CD4-positive, alpha-beta T cell treated with Interferon gamma for 1 hour (primary cell): ENCODE measurements around the gene HEXIM1.
A peak's percentile ranks its signal among the peaks of the same experiment; 100 is the strongest.
"Not testable (repeated sequence)": the region's sequence is repeated elsewhere in the genome, so short reads cannot be mapped to it uniquely, and the experiment has no call there.

Experiments
- DNase-seq: peaks from one replicate; pipeline ENCODE4 v3.0.0-alpha.2; 2020

Gene HEXIM1

DNA sequence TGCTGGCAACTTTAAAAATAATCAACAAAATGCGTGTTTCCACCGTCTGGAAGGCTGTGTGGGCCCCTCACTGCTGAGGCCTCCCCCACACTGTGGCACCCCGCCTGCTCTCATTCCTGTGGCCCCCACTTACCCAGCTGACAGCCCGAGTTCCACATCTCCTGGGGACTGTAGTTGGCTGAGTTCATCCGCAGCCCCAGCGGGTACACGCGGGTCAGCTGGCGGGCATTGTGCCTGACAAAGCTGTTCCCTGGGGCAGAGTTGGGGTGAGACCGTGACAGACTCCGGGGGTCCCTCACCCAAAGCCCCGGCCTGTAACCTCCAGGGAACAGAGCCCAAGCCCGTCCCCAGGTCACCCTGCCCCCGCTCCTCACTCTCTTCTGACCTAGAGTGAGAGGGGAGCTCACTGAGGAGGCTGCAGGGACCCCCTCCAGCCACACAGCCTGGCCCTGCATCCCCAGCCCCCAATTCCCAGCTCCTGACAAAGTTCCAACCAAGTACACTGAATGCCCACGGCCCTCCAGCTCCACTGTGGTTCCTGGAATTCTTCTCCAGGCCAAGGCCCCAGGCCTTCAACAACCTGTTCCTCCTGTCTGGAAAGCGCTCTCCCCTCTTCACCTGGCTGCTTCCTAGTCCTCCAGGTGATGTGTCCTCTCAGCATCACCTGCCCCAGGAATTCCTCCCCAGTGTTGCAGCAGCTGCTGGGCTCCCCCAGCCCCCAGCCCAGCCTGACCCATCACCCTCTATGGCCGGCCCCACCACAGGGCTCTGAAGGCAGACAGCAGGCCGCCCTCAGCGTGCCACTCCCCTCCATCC lies 34.0 kb upstream of the HEXIM1 start:
- DNase-seq = no peak

GRCh38 chr17:45115015-45115625 lies 33.2 kb upstream of the HEXIM1 start:
- DNase-seq = no peak

DNA sequence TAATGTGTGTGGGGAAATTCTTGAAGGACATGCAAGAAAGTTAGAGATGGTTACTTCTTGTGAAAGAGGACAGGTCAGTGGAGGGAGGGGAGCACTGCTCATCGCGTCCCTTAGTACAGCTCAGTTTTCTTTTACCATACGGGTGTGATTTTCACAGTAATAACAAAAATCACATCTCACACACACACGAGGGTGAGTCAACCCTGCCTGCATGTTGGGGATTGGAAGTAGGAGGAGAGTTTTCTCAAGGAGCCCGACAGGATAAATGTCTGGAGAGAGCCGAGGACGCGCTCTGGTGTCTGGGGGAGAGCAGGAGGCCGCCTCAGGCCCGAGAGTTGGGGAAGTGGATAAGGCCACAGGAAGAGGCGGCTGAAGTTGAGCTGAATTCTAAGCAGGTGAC lies 32.4 kb upstream of the HEXIM1 start:
- DNase-seq = no peak

- DNase-seq = no peak
Observed at GRCh38 chr17:45116434-45117016, 31.8 kb upstream of the HEXIM1 start.

DNA sequence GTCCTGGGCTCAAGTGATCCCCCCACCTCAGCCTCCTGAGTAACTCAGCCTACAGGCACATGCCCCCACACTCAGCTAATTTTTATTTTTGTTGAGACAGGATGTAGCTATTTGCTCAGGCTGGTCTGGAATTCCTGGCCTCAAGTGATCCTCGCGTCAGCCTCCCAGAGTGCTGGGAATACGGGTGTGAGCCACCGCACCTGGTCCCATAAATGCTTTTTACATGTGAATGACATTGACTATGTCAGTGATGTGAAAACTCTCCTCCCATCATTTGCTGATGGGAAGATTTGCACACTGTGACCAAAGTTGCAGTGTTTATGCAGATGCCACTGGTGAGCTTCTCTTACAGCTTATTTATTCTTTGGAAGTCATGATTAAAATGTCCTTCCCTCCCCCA lies 30.9 kb upstream of the HEXIM1 start:
- DNase-seq = no peak

DNA sequence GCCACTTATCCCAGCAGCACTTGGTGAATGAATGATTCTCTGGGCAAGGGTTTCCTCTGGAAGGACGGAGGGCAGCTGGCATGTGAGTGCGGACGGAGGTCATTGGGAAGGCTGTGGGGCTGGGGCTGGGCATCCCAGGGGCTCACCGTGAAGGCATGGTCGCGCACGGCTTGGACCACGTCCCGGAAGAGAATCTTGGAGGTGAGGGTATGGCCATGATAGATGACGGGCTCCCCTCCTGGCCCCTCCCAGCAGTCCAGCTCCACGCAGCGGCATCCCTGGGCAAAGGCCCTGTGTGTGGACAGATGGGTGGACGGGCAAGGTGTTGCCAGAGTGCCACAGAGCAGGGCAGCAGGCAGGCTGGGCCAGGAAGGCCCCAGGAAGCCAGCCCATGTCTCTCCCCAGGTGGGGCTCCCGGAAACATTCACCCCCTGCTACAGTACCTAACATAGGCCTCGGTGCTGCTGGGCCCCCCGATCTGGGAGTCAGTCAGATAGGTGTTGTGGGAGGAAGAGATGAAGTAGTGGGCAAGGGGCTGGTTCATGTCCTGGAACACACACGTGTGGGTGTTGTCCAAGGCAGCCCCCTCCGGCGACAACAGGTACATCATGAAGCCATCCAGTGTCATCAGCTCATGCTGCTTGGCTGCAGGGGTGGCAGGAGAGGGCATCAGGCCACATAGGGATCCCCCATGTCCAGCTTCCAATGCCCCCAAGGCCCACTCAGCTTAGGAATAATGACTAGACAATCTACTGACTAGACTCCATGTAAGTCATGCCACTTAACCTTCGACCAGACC lies 30.2 kb upstream of the HEXIM1 start:
- DNase-seq = no peak

DNA sequence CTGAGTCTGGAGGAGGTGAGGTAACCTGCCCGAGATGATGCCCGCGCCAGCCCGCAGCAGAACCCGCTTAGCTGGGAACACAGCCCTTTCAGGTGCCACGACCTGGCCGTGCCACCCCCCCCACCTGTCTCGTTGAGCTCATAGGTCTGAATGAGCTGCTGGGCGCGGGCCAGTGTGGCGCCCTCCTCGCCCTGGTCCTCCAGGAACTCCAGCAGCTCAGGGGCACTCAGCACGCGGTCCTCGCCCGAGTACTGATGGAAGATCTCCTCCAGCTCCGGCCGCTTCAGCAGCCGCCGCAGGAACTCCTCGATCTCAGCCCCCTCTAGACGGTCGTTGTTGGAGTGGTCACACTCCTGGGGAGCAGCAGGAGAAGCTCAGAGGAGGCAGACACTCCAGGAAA lies 29.6 kb upstream of the HEXIM1 start:
- no peak for DNase-seq

DNA sequence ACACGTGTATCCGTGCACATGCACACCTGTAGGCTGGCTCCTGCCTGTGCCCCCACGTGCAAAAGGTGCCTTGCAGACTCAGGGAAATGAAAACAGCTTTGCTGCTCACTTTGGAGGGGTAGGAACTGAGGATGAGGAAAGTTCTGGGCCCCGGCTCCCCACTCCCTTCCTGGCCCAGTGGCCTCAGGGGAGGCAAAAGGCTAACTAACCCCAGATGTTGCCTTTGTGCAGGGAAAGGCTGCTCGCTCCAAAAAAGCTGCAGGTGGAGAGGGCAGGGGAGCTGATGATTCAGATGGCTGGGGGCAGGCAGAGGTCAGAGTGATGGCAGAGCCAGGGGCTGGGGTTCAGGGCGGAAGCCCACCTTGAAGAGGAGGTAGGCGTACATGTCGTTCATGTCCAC lies 28.3 kb upstream of the HEXIM1 start:
- DNase-seq = no peak

- no peak for DNase-seq
Observed at GRCh38 chr17:45120558-45120957, 27.7 kb upstream of the HEXIM1 start.

- no peak for DNase-seq
Observed at GRCh38 chr17:45121055-45121454, 27.2 kb upstream of the HEXIM1 start.

DNA sequence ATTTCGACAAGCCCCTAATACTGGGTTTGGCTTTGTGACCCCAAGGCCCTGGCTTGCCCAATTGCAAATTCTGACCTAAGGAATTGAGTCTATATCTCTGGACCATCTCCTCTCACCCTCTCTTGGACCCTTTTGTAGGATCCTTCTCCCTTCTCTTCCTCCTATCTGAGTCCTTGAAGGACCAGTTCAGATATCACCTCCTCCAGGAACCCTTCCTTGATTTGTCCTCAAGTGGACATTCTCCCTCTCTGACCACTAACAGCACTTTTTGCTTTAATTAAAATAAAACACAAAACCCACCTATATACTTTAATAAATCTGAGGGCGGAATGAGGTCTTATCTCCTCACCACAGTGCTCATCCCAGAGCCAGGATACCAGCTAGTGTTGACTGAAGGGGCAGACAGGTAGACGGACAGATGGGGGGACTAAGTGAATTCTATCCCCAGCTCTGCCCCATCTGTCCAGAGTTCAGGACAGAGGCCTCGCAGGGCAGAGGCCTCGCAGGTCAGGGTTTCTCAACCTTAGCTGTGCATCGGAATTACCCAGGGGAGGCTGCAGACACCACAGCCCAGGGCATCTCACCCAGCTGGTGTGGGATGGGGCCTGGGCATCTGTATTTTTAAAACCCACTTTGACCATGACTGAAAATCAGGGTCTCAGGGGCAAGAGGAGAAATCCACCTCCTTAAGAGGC lies 25.1 kb upstream of the HEXIM1 start:
- no peak for DNase-seq

DNA sequence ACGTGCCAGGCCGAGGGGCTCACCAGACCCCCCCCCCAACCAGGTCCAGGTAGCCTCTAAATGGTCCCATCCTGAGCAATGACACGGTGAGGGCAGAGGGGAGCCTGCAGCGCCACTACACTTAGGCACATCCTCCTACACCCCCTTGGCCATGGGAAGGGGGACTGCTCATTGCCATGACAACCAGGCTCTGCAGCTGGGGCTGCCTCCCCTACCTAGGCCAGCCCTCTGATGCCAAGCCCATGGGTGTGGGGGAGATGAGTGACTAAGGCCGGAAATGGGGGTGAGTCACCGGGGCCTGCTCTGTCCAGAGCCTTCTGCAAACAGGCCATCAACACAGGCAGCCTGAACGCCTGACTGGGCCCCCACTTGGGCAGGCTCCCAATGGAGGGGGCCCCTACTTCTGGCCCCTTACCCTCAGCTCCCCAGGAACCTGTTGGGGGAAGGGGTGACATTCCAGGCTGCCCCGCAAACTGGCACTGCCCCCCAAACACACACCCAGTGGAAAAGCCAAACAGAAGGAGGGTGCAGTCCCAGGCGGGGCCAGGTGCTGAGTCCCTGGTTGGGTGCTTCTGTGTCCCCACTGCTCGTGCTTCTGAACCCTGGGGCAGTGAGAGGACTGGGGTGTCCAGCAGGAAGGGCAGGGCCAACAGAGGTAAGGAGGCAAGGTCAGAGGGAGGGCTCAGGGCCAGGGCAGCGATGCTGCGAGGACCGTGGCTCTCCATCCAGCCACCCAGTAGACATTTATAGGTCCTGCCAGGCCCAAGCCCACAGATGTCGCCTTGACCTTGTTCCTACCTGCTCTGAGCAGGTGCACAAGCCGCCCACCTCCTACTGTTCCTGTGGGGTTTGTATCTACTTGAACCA lies 24.1 kb upstream of the HEXIM1 start:
- peak; percentile 64 for DNase-seq

DNA sequence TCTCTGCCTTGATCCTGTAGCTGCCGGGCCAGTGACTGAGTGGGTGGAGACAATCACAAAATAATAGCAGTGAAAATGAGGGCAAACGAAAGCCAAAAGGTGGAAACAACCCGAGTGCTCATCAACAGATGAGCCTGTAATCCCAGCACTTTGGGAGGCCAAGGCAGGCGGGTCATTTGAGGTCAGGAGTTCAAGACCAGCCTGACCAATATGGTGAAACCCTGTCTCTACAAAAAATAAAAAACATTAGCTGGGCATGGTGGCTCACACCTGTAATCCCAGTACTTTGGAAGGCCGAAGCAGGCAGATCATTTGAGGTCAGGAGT lies 23.5 kb upstream of the HEXIM1 start:
- DNase-seq = not testable (repeated sequence)

DNA sequence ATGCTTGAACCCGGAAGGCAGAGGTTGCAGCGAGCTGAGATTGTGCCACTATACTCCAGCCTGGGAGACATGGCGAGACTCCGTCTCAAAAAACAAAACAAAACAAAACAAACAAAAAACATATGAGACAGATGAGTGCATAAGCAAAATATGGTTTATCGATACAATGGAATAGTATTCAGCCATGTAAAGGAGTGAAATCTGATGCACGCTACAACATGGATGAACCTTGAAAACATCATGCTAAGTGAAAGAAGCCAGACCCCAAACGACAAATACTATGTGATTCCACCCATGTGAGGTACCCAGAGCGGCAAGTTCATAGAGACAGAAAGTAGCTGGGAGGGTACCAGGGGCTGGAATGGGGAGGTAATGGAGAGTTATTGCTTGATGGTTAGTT lies 22.8 kb upstream of the HEXIM1 start:
- no peak for DNase-seq

GRCh38 chr17:45127207-45127547 lies 21.1 kb upstream of the HEXIM1 start:
- DNase-seq = no peak

DNA sequence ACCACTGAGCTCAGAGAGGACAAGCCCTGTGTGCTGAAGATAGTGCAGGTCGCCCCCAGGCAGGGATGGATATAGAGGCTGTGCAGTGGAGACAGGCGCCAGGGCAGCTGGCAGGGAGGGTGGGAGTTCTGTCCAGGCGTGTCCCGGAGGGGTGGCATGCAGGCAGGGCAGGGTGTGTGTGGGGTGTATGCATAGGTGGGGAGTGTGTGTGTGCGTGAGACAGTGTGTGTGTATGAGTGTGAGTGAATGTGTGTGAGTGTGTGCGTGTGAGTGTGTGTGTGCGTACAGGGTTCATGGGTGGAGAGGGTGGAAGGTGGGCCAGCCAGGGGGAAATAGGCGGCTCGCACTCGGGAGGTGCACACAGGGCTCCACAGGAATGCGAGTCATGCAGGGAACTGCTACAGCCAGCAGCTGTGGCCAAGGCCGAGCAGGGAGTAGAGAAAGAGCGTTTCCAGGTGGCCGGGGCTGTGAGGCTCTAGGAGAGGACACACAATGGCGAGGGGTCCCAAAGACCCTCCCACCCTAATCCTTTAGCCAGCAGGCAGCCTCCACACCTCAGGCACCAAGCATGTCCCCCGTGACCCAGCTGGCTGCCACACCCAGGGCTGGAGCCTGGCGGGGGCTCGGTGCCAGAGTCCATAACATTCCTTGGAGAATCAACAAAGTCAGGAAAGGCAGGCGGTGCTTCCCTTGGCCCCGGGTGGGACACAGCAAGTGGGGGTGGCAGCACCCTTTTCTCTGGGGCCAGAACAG lies 20.6 kb upstream of the HEXIM1 start:
- DNase-seq = no peak

GRCh38 chr17:45128331-45128730 lies 19.9 kb upstream of the HEXIM1 start:
- DNase-seq = no peak

DNA sequence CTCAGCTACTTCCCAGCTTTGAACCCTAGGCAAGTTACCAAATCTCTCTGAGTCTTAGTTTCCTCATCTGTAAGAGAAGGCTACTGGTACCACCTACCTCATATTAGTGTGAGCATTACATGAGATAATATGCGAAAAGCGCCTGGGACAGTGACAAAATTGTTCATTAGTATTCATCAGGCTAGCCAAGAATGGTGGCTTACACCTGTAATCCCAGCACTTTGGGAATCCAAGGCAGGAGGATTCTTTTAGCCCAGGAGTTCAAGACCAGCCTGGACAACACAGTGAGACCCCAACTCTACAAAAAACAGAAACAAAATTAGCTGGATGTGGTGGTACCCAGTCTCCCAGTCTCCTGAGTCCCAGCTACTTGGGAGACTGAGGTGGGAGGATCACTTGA lies 19.3 kb upstream of the HEXIM1 start:
- no peak for DNase-seq

DNA sequence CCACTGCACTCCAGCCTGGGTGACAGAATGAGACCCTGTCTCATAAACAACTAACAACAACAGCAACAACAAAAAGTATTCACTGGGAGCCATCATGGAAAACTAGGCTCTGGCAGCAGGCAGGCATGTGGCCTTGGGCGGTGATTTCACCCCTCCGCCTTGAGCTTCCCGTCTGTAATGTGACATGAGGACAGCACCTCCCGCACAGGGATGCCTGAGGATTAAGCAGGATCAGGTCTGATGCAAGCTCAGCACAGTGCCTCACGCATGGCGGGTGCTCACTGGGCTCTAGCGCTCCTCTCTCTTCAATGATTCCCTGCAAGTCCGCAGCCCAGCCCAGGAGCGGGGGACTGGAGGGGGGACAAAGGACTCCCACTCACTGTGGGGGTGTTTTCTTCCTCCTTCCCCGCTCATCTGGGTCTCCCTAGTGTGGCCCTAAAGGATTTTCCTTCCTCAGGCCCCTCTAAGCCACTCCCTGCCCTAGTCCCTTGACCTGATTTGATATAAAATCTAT lies 18.8 kb upstream of the HEXIM1 start:
- no peak for DNase-seq

- DNase-seq = no peak
Observed at GRCh38 chr17:45129940-45130680, 18.2 kb upstream of the HEXIM1 start.
